Bronchial epithelial cell (primary cell): Measurements from ENCODE around the gene HBG2. TPM values are rescaled to one million over a fixed set of nuclear protein-coding genes. Genes with fewer than 3 reads are reported as not detected.

Source experiments
- total RNA-seq: library from RNA; depleted of rRNA; stranded (reverse); fragments of >200 nt; gene quantifications from 2 replicates; pipeline ENCODE4 v1.2.1, GENCODE V29; 2014

HBG2 gene
- total RNA-seq, 1 donor from 2014 or later = not detected

Other genes starting within 250 kb of the HBG2 start
- not detected in 2 replicates for gene OR52J3, start 208.3 kb downstream of the HBG2 start, total RNA-seq
- not detected in 2 replicates for gene OR52E2, start 195.2 kb downstream of the HBG2 start, total RNA-seq
- gene OR52E1, start 185.2 kb downstream of the HBG2 start, total RNA-seq = not detected in 2 replicates
- gene OR52A5, start 116.4 kb downstream of the HBG2 start, total RNA-seq = not detected in 2 replicates
- gene OR52A1, start 100.0 kb downstream of the HBG2 start, total RNA-seq = not detected in 2 replicates
- gene OR51V1, start 54.1 kb downstream of the HBG2 start, total RNA-seq = not detected in 2 replicates
- gene HBB, start 27.7 kb downstream of the HBG2 start, total RNA-seq = not detected in 2 replicates
- gene HBD, start 20.3 kb downstream of the HBG2 start, total RNA-seq = not detected in 2 replicates
- not detected in 2 replicates for gene HBG1, start 4.9 kb downstream of the HBG2 start, total RNA-seq
- not detected in 2 replicates for gene HBE1, start 15.2 kb upstream of the HBG2 start, total RNA-seq
- gene OR51B4, start 47.2 kb upstream of the HBG2 start, total RNA-seq = not detected in 2 replicates
- gene OR51B2, start 69.5 kb upstream of the HBG2 start, total RNA-seq = not detected in 2 replicates
- not detected in 2 replicates for gene OR51B5, start 88.7 kb upstream of the HBG2 start, total RNA-seq
- not detected in 2 replicates for gene OR51B6, start 96.7 kb upstream of the HBG2 start, total RNA-seq
- gene OR51M1, start 129.0 kb upstream of the HBG2 start, total RNA-seq = not detected in 2 replicates
- not detected in 2 replicates for gene OR51Q1, start 167.3 kb upstream of the HBG2 start, total RNA-seq
- not detected in 2 replicates for gene OR51I1, start 186.7 kb upstream of the HBG2 start, total RNA-seq
- not detected in 2 replicates for gene OR51I2, start 194.5 kb upstream of the HBG2 start, total RNA-seq
- not detected in 2 replicates for gene OR52D1, start 233.9 kb upstream of the HBG2 start, total RNA-seq